ENCODE data around the gene MYLK. TPM values are rescaled to one million over a fixed set of nuclear protein-coding genes. Genes with fewer than 3 reads are reported as not detected.

The MYLK gene
- total and polyA plus RNA-seq, 9 of the 15 experiments (the other 6 are each of a cell fraction or from before 2014, with no cell fraction given) = 0.11 to 0.53 (median 0.18) TPM; not detected in 2

DNA sequence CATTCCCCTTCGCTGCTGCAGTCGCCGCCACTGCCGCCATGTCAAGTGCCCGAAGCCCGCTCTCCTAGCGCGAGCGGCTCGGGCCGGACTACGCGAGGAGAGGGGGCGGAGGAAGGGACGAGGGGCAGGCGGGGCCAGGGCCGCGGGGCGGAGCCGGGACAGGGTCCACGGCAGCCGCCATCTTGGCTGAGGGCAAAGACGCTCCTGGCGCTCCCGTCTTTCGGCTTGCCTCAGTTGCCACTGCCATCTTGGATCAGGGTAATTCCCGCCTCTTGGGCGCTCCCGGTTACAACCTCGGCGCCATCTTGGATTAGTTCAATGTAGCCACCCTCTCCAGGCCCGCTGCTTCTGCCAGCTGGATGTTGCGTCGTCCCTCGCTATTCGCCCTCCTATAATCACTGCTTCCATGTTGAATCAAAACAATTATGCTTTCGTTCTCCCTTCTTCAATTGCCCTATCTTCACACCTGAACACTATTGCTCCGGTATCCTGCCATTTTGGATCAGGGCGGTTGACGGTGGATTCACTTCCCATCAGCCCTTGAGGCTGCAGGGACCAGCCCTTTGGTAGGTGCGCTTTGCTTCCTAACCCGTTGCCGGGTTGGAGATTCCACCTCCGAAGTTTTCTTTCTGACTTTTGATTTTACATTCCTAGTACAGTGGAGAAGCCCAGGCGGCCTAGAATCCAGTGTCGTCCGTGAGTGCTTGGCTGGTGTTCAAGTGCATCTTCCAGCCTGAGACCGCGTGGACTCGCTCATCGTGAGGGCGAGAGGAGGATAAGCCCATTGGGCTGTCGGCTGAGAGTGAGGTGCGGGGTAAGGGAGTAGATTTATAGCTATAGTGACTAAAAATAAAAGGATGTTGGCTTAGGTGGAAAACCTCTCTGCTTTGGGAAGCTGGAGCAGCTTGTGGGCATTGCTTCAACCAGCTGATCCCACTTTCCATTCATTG, 298.9 kb downstream of the MYLK start, which contains the start of gene HACD2 (continued):
- TF ChIP-seq, protein P1, sequence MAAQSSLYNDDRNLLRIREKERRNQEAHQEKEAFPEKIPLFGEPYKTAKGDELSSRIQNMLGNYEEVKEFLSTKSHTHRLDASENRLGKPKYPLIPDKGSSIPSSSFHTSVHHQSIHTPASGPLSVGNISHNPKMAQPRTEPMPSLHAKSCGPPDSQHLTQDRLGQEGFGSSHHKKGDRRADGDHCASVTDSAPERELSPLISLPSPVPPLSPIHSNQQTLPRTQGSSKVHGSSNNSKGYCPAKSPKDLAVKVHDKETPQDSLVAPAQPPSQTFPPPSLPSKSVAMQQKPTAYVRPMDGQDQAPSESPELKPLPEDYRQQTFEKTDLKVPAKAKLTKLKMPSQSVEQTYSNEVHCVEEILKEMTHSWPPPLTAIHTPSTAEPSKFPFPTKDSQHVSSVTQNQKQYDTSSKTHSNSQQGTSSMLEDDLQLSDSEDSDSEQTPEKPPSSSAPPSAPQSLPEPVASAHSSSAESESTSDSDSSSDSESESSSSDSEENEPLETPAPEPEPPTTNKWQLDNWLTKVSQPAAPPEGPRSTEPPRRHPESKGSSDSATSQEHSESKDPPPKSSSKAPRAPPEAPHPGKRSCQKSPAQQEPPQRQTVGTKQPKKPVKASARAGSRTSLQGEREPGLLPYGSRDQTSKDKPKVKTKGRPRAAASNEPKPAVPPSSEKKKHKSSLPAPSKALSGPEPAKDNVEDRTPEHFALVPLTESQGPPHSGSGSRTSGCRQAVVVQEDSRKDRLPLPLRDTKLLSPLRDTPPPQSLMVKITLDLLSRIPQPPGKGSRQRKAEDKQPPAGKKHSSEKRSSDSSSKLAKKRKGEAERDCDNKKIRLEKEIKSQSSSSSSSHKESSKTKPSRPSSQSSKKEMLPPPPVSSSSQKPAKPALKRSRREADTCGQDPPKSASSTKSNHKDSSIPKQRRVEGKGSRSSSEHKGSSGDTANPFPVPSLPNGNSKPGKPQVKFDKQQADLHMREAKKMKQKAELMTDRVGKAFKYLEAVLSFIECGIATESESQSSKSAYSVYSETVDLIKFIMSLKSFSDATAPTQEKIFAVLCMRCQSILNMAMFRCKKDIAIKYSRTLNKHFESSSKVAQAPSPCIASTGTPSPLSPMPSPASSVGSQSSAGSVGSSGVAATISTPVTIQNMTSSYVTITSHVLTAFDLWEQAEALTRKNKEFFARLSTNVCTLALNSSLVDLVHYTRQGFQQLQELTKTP (IDR thresholded peaks at IDR 0.05; ENCODE audit: low read depth in 1 of 2, partially characterized antibody in 2 of 2) = peak in 1 of 2 experiments; percentile 90
- TF ChIP-seq FOXK1 (CRISPR knock-in tag; IDR thresholded peaks at IDR 0.05; ENCODE audit: borderline replicate concordance) = no peak
- no peak for TF ChIP-seq CHD2 (IDR thresholded peaks at IDR 0.05; ENCODE audit: low read depth, low read length)
- TF ChIP-seq, protein P2, sequence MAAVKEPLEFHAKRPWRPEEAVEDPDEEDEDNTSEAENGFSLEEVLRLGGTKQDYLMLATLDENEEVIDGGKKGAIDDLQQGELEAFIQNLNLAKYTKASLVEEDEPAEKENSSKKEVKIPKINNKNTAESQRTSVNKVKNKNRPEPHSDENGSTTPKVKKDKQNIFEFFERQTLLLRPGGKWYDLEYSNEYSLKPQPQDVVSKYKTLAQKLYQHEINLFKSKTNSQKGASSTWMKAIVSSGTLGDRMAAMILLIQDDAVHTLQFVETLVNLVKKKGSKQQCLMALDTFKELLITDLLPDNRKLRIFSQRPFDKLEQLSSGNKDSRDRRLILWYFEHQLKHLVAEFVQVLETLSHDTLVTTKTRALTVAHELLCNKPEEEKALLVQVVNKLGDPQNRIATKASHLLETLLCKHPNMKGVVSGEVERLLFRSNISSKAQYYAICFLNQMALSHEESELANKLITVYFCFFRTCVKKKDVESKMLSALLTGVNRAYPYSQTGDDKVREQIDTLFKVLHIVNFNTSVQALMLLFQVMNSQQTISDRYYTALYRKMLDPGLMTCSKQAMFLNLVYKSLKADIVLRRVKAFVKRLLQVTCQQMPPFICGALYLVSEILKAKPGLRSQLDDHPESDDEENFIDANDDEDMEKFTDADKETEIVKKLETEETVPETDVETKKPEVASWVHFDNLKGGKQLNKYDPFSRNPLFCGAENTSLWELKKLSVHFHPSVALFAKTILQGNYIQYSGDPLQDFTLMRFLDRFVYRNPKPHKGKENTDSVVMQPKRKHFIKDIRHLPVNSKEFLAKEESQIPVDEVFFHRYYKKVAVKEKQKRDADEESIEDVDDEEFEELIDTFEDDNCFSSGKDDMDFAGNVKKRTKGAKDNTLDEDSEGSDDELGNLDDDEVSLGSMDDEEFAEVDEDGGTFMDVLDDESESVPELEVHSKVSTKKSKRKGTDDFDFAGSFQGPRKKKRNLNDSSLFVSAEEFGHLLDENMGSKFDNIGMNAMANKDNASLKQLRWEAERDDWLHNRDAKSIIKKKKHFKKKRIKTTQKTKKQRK (IDR thresholded peaks at IDR 0.05; ENCODE audit: borderline replicate concordance, low read depth, low read length) = no peak
- peak; percentile 74 for TF ChIP-seq SP1 (CRISPR knock-in tag; IDR thresholded peaks at IDR 0.05)
- peak; percentile 34 for TF ChIP-seq CCNT2 (IDR thresholded peaks at IDR 0.05; ENCODE audit: borderline replicate concordance, extremely low read depth, insufficient read length, low read depth, low read length)

Data from K562 (cell line).